GM23338 (cell line): ENCODE measurements around the gene VPS39.

Experiments used
- CREB1 ChIP-seq: fragments of 250-450 bp; sonication (Bioruptor Pico); IDR thresholded peaks from 2 replicates; pipeline ENCODE4 v1.5.0; 2020; ENCODE audit warnings: low read depth, mild to moderate bottlenecking, moderate library complexity
- CTCF ChIP-seq, 2 experiments: fragments of 200-600 bp in 1 of 2; sonication (generic) in 1 of 2; conservative IDR thresholded peaks; 2 replicates each; pipeline versions ENCODE4 v1.5.1 to v1.6.1; 2016 to 2017; ENCODE audit warnings: antibody characterized with exemption in 2 of 2, low read depth in 2 of 2, mild to moderate bottlenecking in 2 of 2, moderate library complexity in 1 of 2
- ETS1 ChIP-seq: IDR thresholded peaks from 2 replicates; pipeline ENCODE4 v1.6.1; 2016; ENCODE audit warnings: antibody characterized with exemption
- EZH2 ChIP-seq: fragments of 200-600 bp; sonication (generic); IDR thresholded peaks from one replicate; pipeline ENCODE4 v1.8.0; 2017; ENCODE audit warnings: antibody characterized with exemption, mild to moderate bottlenecking, low read depth; ENCODE audit not compliant: unreplicated experiment
- JUNB ChIP-seq: IDR thresholded peaks from one replicate; pipeline ENCODE4 v1.6.1; 2016; ENCODE audit warnings: antibody characterized with exemption; ENCODE audit not compliant: unreplicated experiment
- POLR2AphosphoS5 ChIP-seq: IDR thresholded peaks from 2 replicates; pipeline ENCODE4 v1.6.1; 2016; ENCODE audit warnings: antibody characterized with exemption, low read depth
- REST ChIP-seq: IDR thresholded peaks from one replicate; pipeline ENCODE4 v1.6.1; 2018; ENCODE audit warnings: antibody characterized with exemption; ENCODE audit not compliant: unreplicated experiment

- TF ChIP-seq EZH2, result no peak
- TF ChIP-seq REST, result no peak
- no peak for TF ChIP-seq CTCF (conservative IDR thresholded peaks at IDR 0.05; ENCODE audit: low read depth in 2 of 2)
- TF ChIP-seq CREB1 (CRISPR knock-in tag), result no peak
- TF ChIP-seq POLR2AphosphoS5, result no peak
- no peak for TF ChIP-seq JUNB
- no peak for TF ChIP-seq ETS1
These were observed 86.4 kb downstream of the VPS39 start for GRCh38 chr15:42121682-42122081.
